NCI-H510A treated with DMSO at 0.1 percent for 48 hours (cell line): ENCODE measurements around the gene NPL.

Experiments used
- DNase-seq: peaks from one replicate; lab custom pipeline; 2025; lab: John Stamatoyannopoulos, UW

NPL gene

DNA sequence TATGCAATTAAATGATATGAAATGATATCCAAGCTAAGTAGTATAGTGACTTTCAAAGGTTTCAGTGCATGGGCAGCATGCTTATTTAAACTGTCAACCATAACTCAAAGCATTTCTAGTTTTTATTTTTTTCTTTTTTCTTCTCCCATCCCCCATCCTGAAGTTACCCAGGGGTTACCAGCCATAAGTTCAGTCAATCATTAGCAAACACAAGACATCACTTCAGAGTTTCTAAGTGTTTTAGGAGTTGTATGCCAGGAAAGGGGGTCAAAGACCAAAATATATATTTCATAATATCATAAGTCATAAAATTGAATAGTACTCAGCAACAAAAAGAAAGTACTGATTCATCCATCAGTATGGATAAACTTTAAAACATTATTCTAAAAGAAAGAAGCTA lies 78.3 kb downstream of the NPL start:
- DNase-seq, result no peak

DNA sequence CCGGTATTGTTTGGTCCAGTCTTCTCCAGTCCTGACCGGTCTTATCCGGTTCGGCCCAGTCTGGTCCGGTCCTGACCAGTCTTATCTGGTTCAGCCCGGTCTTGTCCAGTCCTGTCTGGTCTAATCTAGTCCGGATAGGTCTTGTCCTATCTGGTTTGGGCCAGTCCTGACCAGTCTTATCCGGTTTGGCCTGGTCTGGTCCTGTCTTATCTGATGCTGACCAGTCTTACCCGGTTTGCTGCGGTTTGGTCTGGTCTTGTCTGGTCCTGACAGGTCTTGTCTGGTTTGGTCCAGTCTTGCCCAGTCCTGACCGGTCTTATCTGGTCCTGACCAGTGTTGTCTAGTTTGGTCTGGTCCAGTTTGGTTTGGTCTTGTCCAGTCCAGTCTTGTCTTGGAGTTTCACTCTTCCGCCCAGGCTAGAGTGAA lies 79.7 kb downstream of the NPL start:
- DNase-seq, result no peak

DNA sequence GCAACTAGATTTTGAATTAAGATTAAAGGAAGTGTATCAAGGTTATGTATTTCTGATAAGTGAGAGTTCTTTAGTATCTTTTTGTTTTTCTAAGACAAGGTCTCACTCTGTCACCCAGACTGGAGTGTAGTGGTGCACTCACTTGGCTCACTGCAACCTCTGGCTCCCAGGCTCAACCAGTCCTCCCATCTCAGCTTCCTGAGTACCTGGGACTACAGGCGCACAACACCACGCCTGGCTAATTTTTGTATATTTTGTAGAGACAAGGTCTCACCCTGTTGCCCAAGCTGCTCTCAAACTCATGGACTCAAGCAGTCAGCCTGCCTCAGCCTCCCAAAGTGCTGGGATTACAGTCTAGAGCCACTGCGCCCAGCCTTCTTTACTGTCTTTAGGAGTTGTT lies 83.3 kb downstream of the NPL start:
- DNase-seq, result no peak

DNA sequence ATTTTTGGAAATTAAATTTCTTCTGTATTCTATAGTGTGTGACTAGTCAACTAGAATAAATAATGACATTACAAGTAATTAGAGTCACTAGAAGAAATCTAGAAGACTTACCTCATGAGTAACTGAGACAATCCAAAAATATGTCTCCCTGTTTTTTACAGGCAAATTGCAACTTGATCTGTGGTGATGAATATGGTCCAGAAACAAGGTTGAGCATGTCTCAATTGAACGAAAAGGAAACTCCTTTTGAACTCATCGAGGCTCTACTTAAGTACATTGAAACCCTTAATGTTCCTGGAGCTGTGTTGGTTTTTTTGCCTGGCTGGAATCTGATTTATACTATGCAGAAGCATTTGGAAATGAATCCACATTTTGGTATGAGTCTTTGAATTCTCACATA lies 86.3 kb downstream of the NPL start:
- DNase-seq, result no peak

DNA sequence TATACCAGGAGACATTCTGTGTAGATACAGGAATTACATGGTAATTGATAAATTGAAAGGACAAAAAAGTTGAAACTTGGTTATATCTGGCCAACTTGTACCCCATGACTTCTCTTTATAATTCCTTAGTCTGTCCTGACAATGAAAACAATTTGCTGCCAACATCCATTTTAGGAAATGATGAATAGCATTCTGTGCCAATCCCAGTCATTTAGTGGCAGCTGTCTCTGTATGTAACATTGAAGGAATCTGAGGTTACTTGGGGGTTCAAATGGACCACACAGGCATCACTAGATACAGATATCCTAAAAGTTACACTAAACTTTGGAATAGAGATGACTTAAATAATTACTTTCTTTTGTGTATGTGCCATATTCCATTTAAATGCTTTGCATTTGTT lies 87.8 kb downstream of the NPL start:
- DNase-seq, result no peak

DNA sequence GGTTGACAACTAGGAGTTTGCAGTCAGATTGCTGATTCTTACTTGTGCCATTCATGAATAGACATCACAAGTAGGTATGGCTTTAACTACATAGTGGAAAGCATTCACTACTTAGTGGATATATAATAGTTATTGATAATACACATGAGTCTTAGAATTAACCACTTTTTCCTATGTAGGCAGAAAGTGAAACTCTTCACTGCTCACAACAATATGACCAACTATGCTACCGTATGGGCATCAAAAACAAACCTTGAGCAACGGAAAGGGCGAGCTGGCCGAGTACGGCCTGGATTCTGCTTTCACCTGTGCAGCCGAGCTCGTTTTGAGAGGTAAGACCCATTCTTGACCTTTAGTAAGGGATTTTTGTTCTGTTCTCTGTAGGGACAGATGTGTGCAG lies 88.3 kb downstream of the NPL start:
- DNase-seq, result no peak
